ENCODE measurements around the gene FAM199X.

The FAM199X gene

DNA sequence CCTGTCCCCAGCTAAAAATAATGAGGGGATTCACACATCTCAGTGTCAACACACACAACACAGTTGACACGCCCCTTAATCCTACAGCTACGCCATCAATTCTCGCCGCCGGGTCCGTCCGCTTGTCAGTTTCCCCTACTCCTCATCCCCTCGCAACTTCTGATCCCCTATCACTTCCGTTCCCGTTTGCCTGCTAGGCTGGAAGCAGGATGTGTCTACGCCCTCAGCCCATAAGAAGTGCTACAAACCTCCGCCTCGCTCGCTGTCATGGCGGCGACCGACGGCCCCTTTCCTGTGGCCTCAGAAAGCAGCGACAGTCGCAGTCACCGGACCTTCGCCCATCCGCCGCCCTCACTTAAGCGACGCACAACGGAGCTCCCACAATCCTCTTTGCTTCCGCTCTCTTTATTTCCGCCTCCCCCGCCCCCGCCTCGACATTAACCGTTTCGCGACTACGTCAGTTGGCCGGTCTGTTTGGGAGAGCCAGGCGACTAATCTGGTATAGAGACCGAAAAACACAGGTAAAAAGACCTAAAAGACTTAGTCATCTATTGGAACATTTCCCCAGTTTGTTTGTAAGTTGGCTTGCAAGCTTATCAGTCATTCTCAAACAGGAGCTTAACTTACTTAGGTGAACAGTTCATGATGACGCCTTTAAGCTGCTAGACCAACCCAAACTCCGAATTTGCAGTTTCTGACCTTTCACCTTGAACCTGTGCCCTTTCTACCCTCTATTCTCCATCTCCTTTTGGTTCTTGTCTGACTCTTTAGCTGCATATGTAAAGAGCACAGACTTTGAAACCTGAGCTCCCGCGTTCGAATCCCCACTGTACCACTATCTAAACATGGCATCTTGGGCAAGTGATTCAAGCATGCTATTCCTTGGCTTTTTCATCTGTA lies 9.4 kb upstream of the FAM199X start, which contains the start of gene SLC25A53:
SLC25A53 (minus strand) TSS at position 380 of the 900 bp plus-strand sequence. CDS start 51,752 bp downstream, outside the sequence.
- peak; percentile 49 for DNase-seq (ENCODE audit: low read depth)
- TF ChIP-seq CTCF (conservative IDR thresholded peaks at IDR 0.05; ENCODE audit: low read depth, low read length): no peak
- H3K4me3 ChIP-seq (ENCODE audit: low read length): peak within 1 kb of the TSS; percentile 81

GRCh38 chrX:104166735-104167436 lies 633 bp downstream of the FAM199X start:
- peak overlapping the region; percentile 79 for H3K4me3 ChIP-seq (ENCODE audit: low read length)
- no peak for DNase-seq (ENCODE audit: low read depth)
- no peak for TF ChIP-seq CTCF (conservative IDR thresholded peaks at IDR 0.05; ENCODE audit: low read depth, low read length)

DNA sequence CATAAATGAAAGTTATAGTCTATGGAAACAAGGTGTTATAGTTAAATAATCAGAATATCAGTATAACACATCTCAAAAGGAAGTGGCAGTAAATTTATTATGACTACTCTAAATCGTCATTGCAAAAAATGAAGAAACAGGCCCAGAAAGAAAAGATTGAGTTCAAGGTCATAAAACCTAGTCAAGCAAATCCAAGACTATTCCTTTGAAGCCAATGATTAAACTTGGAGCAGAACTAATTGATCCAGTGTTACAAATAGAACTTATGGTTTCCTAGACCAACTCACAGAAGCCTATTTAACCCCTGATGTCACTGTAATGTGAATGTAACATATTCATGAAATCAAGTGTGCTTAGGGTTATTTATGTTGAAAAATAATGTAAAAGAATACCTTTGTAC lies 1.9 kb downstream of the FAM199X start:
- peak overlapping the region; percentile 79 for H3K4me3 ChIP-seq (ENCODE audit: low read length)
- no peak for TF ChIP-seq CTCF (conservative IDR thresholded peaks at IDR 0.05; ENCODE audit: low read depth, low read length)
- DNase-seq (ENCODE audit: low read depth): no peak

DNA sequence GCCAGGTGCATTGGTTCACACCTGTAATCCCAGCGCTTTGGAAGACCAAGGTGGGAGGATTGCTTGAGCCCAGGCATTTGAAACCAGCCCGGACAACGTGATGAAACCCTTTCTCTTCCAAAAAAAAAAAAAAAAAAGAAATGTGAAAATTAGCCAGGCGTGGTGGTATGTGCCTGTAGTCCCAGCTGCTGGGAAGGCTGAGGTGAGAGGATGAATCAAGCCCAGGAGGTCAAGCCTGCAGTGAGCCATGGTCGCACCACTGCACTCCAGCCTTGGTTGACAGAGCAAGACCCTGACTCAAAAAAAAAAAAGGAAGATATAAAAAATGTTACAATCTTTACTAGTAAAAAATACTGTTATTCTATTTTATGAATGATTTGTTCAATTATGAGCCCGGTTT lies 5.9 kb downstream of the FAM199X start:
- no peak for DNase-seq (ENCODE audit: low read depth)
- no peak overlapping the region for H3K4me3 ChIP-seq (ENCODE audit: low read length)
- TF ChIP-seq CTCF (conservative IDR thresholded peaks at IDR 0.05; ENCODE audit: low read depth, low read length): no peak

- no peak for DNase-seq (ENCODE audit: low read depth)
- TF ChIP-seq CTCF (conservative IDR thresholded peaks at IDR 0.05; ENCODE audit: low read depth, low read length): no peak
- no peak overlapping the region for H3K4me3 ChIP-seq (ENCODE audit: low read length)
These were observed 6.5 kb downstream of the FAM199X start for GRCh38 chrX:104172788-104173187.

GRCh38 chrX:104173841-104174240 lies 7.6 kb downstream of the FAM199X start:
- TF ChIP-seq CTCF (conservative IDR thresholded peaks at IDR 0.05; ENCODE audit: low read depth, low read length): no peak
- H3K4me3 ChIP-seq (ENCODE audit: low read length): no peak overlapping the region
- DNase-seq (ENCODE audit: low read depth): no peak
